ENCODE measurements around the gene CMTM1.

Gene CMTM1, protein sequence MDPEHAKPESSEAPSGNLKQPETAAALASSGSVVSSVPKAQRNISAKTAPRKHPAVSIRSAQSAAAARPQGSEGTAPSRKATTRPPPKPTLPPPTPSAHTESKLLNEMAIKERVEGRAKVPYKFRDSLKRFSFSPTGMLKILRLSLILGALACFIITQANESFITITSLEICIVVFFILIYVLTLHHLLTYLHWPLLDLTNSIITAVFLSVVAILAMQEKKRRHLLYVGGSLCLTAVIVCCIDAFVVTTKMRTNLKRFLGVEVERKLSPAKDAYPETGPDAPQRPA

DNA sequence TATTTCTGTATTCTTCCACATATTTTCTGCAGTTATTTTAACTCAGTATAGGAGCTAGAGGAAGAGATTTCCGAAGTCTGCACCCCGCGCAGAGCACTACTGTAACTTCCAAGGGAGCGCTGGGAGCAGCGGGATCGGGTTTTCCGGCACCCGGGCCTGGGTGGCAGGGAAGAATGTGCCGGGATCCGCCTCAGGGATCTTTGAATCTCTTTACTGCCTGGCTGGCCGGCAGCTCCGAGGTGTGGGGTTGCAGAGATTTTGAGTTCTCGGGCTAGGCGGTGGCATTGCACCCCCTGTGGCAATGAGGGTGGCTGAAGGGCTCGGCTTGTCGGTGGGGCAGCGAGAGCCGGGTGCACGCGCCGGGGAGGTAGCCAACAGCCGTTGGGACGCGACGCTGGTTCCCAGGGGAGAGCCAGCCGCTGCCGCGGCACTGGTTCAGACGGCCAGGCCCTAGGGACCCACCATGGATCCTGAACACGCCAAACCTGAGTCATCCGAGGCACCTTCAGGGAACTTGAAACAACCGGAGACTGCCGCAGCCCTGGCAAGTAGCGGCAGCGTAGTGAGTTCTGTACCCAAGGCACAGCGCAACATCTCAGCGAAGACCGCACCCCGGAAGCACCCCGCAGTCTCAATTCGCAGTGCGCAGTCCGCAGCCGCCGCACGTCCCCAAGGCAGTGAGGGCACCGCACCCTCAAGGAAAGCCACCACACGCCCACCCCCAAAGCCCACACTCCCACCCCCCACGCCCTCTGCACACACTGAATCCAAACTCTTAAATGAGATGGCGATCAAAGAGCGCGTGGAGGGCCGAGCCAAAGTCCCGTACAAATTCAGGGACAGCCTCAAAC is at the start of gene CMTM1:
Gene CMTM1 (plus strand): TSS at position 389 of the 851 bp plus-strand sequence. CDS start 75 bp downstream, at position 464.
- DNase-seq (ENCODE audit: low spot score) = no peak

DNA sequence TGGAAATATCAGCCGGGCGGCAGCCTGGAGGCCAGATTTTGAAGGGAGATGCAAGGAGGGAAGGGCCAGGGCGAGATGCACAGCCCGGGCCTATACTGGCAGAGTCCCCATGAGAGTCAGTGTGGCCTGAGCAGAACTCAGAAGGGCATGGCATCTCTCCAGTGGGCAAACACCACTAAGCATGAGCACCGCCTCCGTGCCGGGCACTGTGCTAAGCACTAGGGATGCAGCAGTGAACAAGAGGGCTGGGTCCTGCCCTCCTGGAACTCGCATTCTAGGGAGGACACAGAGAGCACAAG is 49.8 kb upstream of the CMTM1 start:
- no peak for DNase-seq (ENCODE audit: low spot score)

DNA sequence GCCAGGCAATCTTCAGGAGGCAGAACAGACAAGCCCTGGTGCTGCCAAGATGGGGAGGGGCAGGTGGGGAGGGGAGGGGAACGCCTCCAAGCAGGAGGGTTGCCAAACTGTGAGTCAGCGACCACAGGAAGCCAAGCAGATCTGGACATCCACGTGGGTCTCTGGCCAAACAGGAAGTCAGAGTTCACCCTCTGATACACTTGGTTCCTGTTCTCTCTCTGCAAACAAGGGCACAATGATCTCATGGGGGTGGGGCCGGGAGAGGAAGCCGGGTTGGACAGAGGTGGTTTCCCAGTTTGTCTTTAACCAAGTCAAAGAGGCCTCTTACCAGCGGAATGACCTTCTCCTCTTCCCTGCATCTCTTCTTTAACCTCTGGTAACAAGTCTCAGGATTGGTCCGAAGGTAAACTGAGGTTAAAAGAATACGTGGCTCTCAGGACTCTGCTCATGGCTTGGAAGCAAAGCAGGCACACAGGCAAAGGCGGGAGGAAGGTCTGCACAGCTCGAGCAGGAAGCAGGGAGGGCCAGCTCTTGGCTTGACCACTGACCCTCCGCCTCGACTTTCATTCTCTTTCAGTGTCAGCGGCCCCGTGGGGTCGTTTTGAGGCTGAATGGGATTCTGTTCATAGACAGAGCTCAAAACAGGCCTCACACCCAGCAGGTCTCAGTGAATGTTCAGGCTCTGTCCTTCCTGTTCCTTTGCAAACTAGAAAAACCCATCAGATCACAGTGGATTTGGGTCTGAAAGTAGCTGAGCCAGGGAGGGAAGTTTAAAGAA is 49.2 kb upstream of the CMTM1 start:
- DNase-seq (ENCODE audit: low spot score) = peak; percentile 90

DNA sequence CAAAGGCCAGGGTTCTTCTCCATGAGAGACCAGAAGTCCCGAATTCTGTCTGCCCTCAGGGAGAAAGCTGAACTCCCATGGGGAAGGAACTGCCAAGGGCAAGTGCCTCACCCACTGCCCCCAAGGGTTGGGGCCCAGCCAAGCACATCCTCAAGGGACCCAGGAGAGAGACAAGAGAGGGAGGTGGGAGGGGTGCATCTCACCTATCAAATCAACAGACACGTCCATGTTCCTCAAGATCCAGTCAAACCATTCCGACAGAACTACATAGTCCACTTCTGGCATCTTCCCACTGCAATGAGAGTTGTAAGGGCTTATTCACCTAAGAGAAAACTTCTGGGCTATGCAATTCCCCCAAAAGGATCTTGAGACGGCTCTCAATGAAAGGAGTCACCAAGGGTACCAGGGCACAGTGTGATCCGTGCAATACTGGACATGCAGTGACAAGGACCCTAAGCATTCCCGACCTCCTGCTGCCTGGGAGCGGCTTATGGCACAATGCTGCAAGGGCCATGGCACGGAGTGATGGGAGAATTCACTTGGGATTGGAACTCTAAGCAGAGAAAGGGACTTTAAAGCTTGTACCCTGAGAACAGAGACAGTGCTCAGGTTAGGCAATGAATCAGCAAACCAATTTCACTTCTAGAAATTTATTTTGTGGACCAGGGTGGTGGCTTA is 48.5 kb upstream of the CMTM1 start:
- no peak for DNase-seq (ENCODE audit: low spot score)

DNA sequence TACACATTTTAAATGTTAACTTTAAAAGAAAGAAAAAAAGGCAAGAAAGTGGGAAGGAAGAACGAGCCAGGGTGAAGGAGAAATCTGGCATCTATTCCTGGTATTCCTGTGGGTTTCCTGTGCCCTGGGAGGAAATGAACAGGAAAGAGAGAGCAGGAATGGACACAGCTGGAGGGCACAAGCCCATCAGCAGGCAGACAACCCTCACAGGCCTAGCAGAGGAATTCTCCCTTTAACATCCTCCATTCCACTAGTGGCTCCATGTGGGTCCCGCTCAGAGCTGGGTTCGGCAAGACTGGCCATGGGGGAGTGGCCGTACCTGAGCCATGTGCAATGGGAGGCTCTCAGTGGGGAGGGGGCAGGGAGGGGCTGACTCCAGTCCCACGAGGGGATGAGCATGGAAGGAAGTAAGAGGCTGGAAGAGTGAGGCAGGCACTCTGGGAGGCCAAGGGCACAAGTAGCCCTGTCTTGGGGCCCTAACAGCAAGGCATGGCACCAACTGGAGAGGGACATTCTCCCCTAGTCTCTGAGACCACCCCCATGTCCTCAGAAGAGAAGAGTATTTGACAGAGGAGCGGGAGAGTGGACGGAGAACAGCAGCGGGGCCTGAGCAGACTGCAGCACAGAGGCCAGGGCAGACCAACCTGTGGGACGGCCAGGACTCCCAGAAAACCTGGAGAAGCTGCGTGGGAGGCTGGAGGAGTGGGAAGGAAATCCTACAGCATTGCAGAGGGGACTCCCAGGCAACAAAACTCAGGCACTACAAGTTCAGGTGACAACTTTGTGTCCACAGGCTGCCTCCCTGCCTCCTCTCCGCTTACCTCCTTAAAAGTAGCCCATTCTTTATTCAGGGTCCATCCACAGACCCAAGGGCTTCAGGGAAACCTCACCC is 46.5 kb upstream of the CMTM1 start:
- no peak for DNase-seq (ENCODE audit: low spot score)

DNA sequence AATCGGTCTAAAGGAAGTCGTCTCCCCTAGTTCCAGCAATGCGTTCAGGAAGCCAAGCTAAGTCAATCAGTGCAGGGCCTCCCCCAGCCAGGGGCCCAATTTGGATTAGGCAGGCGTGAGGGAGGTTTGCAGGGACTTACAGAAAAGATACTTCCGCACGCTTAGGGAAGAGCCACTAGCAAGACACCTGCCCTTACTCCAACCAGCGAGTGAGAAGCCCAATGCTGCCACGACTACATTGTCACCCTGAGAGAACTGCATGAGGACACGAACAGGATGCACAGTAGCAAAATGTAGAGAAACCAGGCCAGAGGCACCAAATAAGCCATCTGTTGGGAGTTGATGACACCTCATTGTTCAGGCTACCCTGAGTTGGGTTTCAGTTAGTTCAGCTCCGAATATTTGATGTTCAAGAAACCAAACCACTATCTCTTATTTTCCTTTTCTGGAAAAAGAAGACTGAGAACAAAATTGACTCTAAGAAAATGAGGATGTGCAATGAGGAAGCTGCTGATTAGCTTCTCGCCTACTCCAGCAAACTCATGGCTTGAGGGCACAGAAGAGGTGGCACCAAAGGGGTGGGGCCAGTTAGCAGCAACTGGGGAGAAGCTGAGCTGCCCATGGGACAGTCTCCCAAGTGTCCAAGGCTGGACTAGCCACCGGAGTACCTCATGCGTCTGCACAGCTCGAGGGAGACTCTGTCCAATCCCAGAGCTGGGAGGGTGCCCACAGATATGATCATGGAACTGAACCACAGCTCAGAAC is 45.7 kb upstream of the CMTM1 start:
- no peak for DNase-seq (ENCODE audit: low spot score)

DNA sequence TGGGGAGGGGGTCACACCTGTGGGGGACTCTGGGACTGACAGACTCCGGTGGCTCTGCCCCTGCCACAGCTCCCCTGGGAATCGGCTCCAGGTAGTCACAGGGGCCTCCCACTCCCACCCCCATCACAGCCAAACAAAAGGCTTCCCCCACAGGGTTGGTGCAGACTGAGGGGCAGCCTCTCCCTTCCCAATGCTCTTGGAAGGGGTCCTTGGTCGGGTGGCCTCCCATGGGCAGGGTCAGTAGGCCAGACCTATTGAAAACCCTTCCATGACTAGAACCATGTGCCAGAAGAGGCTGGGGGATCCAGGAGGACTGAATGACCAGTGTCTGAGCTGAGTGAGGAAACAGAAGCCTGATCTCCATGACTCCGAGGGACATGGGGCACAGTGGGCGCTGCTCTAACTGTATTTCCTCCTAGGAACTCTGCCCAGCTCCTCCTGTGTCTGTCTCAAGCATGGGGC is 45.0 kb upstream of the CMTM1 start:
- no peak for DNase-seq (ENCODE audit: low spot score)

DNA sequence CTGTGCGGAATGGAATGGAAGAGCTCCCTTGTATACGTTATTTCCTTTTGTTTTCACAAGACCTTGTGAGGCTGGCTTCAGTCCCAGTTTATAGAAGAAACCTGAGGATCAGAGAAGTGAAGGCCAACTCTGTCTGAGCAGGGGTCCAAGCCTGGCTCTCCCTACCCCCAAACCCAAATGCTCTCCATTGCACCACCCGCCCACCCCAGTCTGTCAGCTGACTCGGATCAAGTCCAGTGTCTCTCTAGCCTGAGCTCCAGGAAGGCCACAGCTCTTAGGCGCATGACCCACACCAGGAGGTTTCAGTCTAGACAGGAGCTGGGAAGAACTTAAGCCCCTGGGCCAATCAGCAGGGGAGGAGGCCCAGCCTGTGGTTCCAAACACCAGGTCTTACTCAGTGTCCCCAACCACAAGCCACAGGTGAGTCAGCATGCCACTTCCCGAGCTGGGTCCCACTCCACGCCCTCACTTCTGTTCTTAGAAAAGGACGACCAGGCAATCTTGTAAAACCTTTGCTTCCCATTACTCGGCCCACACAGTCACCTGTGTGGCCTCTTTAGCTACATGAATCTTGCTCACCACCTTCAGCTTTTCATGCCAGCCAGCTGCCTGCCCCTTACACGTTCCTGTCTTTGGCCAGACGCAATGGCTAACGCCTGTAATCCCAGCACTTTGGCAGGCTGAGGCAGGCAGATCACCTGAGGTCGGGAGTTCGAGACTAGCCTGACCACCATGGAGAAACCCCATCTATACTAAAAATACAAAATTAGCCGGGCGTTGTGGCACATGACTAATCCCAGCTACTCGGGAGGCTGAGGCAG is 44.1 kb upstream of the CMTM1 start:
- peak; percentile 88 for DNase-seq (ENCODE audit: low spot score)

DNA sequence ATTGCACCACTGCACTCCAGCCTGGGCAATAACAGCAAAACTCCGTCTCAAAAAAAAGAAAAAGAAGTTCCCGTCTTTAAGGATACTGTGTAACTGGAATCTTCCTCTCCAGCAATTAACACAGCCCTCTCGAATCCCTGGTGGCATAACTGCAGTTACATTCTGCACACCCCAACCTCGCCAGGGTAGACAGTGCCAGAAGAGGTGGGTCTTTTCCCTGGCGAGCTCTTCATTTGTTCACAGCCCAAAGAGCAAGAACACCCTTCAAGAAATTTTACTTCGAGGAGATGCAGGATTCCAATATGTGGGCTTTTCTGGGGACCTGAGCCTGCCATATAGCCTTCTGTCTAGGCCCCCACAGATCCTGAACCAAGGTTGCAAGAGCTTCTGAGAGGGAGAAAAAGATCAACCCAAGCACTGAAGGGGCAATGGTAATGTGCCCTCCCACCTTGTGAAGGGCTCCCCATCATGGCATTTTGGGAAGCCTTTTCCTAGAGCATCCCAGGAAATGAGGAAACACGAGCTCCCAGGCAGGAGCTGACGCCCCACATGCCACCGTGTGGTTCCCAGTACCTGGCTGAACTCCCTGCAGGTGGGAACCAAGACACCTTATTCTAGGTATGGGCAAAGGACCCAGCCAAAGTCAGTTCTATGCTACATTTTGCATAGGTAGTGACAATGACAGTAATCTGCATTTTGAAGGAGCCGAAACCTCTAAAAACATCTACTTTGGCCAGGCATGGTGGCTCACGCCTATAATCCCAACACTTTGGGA is 43.2 kb upstream of the CMTM1 start:
- no peak for DNase-seq (ENCODE audit: low spot score)

DNA sequence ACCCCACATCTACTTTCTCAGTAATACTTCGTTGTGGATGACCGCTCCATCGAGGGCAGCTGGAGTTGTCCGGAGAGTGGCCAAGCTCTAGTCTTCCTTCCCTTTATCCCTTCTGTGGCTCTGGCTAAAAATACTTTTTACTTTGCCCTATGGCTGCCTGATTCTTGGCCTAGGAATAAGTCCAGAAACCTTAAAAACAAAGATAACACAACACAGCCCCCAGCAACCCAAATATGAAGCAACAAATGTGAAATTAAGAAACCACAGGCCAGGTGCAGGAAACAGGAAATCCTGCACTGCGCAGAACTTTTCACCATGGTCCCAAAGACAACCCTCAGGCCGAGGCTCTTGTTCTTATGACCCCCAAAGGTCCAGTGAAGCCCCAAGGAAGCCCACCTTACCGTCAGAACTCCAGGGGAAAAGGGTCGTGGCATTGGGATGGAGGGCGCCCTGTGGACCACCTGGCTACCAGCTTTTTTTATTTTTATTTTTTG is 42.3 kb upstream of the CMTM1 start:
- DNase-seq (ENCODE audit: low spot score) = peak; percentile 66

DNA sequence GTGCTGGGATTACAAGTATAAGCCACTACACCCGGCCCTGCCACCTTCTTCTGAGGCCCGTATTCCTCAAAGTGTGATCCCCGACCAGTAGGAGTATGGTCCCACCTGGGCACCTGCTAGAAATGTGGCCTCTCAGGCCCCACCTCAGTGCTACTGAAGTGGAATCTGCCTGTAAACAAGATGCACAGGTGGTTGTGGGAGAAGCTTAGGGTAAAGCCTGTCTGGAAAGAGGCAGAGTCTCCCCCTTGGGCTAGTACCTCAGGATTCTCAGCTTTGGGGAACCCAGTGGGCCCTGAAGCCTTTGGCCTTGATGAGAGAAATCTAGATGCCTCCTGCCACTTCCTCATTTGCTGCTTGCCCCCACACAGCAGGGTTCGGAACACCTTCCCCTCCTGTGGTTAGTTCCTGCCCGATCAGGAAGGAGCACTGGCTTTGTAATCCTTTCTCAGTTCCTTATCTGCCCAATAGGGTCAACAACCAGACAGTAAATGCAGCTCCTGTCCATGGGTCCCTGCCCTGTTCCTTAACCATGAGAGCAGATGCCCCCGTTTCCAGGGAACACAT is 41.6 kb upstream of the CMTM1 start:
- DNase-seq (ENCODE audit: low spot score) = peak; percentile 37

DNA sequence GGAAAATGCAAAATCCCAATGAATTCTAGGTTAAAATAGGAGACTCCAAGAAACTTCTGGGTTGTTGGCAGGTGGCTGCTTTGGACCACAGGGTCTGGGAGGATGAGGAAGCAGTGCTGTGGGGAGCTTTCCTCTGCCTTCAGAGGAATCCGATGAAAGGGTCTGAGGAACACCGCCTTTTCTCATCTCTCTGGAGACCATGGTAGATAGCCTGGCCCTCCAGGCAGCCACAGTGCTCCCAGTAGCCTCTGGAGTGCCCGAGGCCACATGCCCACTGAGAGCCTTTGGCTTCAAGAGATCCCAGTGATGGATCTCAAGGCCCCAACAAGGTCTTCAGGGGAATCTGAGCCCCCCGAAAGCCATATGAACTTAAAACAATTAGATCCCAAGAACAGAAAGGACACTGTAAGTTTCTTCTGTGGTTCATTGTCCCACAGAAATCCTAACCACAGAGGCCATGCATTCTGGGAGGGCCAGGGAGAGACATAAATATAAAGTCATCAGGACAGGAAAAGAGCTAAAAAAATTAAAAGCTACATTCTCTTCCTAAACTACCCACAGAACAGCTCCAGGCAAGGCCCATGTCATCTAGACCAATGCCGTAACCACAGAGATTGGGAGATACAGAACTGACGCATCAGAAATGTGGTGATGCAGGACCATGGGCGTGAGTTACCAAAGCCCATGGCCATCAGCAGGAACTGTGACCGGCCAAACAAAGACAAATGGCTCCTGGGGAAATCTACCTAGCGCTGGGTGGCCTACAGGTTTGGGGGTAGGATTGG is 40.7 kb upstream of the CMTM1 start:
- DNase-seq (ENCODE audit: low spot score) = no peak

DNA sequence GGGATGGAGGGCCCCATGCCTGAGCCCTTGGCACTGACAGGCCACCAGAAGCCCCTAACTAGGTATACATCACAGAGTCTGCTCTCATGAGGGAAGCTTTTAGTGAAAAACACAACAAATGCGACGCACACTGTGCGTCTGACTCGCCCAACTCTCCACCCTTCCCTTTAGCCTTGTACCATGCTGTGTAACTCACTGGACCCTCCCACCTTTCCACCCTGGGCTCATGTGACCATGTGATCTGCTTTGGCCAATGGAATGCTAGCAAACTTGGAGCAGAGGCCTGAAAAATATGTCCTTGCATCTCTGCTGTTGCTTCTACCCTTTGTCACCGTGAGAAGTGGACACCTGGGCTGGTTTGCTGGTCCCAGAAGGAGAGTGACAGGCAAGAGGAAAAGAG is 37.9 kb upstream of the CMTM1 start:
- DNase-seq (ENCODE audit: low spot score) = no peak

DNA sequence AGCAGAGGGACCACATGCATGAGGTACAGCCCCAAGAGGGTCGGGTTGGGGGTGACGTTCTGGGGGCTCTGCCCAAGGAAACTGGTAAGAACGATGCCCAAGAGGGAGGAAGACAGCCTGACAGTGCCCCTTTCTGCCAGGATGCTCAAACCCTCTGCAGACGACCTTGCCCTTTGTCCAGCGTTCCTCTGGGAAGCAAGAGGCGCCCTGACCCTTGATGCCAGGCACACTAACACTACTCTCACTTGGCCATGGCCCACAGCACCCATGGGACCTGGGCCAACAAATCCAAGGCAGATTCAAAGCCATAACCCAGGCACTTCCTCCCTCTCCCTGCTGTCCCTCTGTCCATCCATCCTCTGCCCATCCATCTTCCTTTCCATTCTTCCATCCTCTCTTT is 36.8 kb upstream of the CMTM1 start:
- DNase-seq (ENCODE audit: low spot score) = no peak

DNA sequence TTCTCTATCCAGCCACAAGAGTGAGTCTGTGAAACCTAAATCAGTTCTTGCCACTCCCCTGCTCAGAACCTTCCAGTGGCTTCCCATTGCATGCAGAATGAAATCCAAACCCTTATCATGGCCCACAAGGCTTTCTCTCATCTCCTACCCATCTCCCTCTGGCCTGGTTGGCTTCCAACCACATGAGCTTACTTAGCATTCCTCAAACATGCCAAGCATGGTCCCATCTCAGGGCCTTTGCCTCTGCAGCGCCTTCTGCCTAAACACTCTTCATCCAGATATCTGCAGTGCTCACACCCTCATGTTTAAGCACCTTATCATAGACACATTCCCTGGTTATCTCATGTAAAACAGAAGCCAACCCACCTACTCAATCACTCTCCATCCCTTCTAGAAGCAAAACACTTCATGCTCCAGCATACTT is 31.9 kb upstream of the CMTM1 start:
- DNase-seq (ENCODE audit: low spot score) = no peak

DNA sequence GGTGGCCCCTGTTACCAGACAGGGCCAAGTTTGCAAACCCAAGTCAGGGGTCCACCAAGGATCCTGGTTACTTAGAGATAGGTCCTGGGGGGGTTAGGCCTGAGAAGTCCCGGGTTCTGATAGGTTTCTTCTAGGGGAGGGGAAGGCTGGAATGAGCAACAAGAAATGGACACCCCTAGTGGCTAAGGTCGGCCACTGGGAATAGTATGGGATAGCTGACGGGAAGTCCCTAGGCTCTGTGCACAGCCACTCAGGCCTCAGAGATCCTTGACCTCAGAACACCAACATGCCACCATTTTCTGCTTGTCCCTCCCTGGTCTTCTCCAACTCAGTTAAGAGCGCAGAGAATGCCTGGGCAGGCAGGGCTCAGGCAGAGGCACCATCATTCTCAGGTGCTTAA is 29.7 kb upstream of the CMTM1 start:
- no peak for DNase-seq (ENCODE audit: low spot score)

DNA sequence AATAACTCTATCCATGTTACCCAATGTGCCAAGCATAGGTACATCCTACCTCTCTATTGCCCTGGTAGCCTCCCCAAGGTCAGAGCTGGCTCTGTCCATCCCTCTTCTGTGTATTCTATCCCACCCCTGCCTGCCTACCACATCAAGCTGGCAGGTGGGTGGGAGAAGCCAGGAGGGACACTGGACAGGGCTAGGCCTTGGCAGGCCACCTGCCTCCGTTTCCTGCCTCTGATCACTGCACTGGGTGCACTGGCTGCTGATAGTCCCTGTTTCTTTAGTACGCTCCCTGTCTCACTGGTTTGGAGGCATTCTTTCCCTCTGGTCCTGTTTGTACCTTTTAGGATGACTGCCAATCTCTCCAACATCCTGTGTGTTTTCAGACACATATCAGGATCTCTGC is 29.0 kb upstream of the CMTM1 start:
- DNase-seq (ENCODE audit: low spot score) = no peak
